Breast epithelium (tissue), 3 donors: ENCODE measurements around the gene SLC22A14.

Experiments used
- CTCF ChIP-seq, 3 donors: fragments of 450-650 bp; IDR thresholded peaks; one replicate each; pipeline ENCODE4 v1.5.1; 2016 to 2017; ENCODE audit warnings: antibody characterized with exemption in 3 of 3, mild to moderate bottlenecking in 3 of 3, moderate library complexity in 3 of 3
- POLR2AphosphoS5 ChIP-seq, 3 donors: sonication (generic); formaldehyde crosslinking; IDR thresholded peaks; one replicate each; pipeline ENCODE4 v1.6.1; 2017; ENCODE audit warnings: antibody characterized with exemption in 3 of 3

GRCh38 chr3:38308456-38308855 lies 26.4 kb downstream of the SLC22A14 start:
- no peak for TF ChIP-seq POLR2AphosphoS5 (IDR thresholded peaks at IDR 0.05)
- no peak for TF ChIP-seq CTCF (IDR thresholded peaks at IDR 0.05)
